Ureter (tissue), 1 donor: Measurements from ENCODE around the gene ZNF804A. TPM values are rescaled to one million over a fixed set of nuclear protein-coding genes. Genes with fewer than 3 reads are reported as not detected.
A peak's percentile ranks its signal among the peaks of the same experiment; 100 is the strongest.

Experiments
- DNase-seq: peaks from one replicate; pipeline ENCODE4 v3.0.0-alpha.2; 2020; ENCODE audit warnings: low spot score
- total RNA-seq: library from RNA; stranded (reverse); gene quantifications from one replicate; pipeline ENCODE4 v1.2.4, GENCODE V29; 2023
- donor health status: DM: yes; HTN: yes; CAD: no.

The ZNF804A gene
- total RNA-seq = 1.2 TPM

DNA sequence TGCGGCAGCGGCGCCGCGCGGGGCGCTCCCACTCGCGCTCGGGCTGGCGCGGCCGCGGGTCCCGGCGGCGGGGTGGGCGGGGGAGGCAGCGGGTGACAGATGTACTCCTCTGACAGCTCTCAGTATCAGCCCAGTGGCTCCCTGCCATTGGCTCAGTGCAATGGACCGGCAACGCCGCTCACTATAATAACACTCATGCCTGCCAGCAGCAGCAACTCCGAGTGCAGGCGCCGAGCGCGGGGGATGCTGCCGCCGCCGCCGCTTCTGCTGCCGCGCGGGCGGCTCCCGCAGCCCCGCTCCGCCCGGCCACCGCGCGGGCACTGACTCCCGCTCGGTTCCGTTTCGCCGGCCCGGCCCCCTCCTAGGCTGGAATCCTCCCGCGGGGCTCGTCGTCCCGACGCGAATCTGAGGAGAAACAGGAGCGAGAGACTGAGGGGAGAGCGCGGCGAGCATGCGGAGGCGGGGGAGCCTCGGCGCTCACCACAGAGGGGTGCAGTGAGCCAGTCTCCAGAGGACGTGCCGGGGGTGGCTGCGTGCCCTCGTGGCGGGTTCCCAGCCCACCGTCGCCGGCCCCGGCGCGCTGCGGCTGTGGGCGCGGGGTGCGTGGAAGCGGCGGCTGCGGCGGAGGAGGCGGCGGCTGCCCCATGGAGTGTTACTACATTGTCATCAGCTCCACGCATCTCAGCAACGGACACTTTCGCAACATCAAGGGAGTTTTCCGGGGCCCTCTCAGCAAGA lies at the start of gene ZNF804A:
TSS of gene ZNF804A (plus strand) at position 214 of the 738 bp plus-strand sequence. CDS start at position 645, 431 bp downstream.
- DNase-seq = peak; percentile 46

DNA sequence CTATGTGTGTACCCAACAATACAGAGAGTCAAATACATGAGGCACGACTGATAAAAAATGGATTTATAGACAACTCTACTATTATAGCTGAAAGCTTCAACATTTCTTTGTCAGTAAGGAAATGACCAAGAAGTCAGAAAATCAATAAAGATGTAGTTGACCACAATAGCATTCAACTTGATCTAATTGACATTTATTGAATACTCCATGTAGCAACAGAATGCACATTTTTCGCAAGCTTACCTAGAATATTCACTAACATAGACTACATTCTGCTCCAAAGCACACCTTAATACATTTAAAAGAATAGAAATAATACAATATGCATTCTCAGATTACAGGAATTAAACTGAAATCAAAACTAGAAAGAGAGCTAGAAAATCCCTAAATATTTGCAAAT lies 49.2 kb upstream of the ZNF804A start:
- DNase-seq = no peak

DNA sequence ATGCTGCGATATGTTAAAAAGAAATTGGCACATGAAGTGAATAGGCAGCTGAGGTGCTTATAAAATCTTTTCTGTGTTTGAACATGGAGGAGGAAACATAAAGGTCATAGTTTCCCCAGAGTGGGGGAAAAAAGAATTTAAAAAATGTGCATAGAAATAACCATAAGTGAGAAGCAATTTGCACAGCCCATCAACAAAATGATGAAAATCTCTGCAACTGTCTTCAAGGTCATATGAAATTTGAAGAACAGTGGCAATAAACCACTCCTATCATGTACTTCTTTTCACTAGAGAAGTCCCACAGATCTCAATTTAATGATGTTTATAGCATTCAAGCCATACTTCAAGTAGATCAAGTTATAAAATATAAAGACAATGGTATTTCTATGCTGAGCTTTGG lies 46.7 kb upstream of the ZNF804A start:
- DNase-seq = no peak

DNA sequence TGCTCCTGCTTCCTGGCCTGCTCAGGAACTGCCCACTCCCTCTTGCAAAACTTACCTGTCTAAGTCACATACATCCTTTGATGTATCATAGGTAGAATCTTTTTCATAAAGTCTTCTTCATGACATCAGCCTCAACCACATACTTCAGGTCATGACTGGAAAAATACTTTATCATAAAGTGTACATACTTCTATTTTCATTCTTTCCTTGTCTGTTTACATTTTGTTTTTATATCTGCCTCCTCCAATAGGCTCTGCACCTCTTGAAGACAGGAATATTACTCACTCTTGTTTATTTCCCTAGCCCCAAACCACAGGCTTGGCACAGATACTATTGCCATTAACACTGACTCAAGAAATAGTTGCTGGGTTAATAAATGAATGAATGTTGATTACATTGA lies 43.6 kb upstream of the ZNF804A start:
- no peak for DNase-seq

DNA sequence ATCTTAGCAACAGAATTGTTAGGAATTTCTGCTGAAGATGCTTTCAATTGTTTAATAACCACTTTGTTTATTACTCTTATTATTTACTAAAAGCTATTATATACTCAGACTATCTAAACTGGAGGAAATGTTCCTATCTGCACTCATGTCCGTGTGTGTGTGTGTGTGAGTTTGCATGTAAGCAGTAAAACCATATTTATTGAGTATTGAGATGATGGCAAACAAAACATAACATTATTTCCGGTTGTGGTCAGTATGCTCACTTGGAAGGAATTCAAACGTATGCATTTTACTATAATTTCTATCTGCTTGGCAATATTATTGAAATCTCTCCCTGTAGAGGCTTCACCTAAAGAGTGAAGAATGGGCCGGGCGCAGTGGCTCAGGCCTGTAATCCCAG lies 43.0 kb upstream of the ZNF804A start:
- DNase-seq = no peak

DNA sequence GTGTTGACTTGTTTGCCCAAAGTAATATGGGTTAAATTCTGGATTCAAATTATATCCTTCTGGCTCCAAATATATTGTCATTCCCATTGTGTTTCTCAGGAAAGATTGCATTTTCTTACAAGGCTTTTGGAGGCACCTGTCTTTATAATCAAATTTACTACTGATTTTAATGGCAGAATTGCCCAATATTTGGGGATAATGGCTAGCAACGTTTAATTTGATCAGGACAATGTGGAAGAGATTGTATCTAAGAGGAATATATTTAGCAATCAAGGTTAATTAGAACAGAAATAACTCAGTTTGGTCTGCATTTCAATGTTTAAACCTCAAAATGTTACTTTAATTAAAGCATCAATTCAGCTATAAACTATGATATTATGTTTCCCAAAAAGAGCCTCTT lies 41.7 kb upstream of the ZNF804A start:
- no peak for DNase-seq

DNA sequence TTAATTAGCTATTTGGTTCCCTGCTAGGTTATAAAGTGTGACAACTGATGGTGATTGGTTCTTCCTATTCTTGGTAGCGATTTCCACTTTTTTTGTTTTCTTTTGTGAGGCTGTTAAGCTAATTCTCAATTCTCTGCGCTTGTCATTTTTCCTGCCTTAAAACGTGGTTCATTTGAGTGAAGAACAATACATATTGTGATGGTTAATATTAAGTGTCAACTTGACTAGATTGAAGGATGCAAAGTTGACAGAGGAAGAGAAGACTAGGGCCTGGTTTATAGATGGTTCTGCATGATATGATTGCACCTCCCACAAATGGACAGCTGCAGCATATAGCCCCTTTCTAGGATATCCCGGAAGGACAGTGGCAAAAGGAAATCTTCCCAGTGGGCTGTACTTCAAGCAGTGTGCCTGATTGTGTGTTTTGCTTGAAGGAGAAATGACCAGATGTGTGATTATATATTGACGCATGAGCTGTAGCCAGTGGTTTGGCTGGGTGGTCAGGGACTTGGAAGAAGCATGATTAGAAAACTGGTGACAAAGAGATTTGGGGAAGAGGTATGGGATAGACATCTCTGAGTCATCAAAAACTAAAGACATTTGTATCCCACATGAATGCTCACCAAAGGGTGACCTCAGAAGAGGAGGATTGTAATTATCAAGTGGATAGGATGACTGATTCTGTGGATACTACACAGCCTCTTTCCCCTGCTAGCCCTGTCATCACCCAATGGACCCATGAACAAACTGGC lies 39.4 kb upstream of the ZNF804A start:
- no peak for DNase-seq

DNA sequence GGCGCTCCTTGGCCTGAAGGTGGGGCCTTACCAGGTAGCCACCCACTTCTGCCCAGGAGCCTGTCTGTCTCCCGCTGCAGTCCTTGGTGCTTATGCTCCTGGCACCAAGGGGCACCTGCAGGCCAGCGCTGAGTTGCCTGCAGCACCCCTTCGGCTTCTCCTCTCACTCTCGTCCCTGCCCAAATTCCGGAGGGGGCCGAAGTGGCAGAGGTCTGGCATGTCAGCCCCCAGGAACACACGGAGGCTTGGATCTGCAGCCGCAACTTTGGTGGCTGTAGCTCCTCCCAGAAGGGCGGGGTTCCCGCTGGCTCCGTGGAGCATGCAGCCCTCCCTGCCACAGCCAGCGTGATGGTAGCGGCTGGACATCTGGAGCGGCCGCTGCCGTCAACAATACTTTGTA lies 37.7 kb upstream of the ZNF804A start:
- no peak for DNase-seq

DNA sequence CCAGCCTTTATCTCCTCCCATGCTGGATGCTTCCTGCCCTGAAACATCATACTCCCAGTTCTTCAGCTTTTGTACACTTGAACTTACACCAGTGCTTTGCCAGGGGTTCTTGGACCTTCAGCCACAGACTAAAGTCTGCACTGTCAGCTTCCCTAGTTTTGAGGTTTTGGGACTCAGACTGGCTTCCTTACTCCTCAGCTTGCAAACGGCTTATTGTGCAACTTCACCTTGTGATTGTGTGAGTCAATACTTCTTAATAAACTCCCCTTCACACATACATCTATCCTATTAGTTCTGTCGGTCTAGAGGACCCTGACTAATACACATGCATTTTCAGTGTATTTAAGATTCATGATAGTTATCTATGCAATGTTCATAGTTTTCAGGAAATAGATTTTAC lies 35.8 kb upstream of the ZNF804A start:
- no peak for DNase-seq

DNA sequence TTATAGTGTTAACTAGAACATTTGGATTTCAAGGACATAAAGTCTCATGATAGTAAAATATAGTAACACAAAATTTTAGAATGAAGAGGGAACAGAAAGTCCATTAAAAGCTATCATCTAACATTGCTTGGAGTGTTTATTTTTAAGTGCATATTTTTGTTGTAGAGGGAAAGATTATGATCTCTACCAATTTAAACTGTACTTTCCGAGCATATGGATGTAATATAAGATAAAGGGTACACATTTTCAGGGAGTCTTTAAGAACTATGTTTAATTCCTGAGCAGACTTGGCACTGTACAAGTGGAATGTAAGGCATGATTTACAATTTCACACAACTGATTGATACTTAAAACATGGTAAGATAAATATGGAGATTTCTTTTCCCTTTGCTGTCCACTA lies 34.2 kb upstream of the ZNF804A start:
- no peak for DNase-seq

DNA sequence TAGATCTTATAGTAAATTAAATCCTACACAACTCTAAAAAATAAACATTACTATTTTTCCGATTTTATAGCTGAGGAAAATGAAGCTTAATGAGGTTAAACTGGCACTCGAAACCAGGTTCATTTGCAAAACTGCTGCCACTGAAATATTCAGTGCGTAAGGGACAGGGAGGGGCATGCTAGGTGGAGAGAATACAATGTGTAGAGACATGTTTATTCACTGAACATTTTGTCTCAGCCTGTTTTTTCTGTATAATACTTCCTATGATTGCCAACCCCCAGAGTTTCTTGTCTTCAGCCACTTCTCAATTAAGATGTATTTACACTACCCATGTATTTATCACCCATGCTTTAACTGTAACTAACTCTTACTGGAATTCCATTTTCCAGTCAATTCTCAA lies 31.6 kb upstream of the ZNF804A start:
- no peak for DNase-seq

DNA sequence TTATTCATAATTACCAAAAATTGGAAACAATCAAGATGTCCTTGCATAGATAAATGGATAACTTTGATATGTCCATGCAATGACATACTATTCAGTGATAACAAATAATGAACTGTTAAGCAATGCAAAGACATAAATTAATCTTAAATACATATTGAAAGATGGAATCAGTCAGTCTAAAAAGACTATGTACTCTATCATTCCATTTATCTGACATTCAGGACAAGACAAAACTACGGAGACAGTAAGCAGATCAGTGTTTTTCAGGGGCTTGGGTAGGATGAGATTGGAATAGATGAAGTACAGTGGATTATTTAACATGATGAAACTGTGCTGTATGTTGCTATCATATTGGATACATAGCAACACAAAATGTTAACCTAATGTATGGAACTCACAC lies 21.3 kb upstream of the ZNF804A start:
- no peak for DNase-seq

DNA sequence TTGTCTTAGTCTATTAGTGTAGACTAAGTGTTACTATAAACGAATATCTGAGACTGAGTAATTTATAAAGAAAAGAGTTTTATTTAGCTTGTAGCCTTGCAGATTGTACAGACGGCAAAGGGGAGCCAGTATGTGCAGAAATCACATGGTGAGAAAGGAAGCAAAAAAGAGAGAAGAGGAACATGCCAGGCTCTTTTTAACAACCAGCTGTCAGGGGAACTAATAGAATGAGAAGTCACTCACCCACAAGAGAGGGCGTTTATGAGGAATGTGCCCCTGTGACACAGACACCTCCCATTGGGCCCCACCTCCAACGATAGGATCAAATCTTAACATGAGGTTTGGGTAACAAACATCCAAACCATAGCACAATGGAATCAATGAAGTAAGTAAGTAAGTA lies 20.6 kb upstream of the ZNF804A start:
- no peak for DNase-seq

DNA sequence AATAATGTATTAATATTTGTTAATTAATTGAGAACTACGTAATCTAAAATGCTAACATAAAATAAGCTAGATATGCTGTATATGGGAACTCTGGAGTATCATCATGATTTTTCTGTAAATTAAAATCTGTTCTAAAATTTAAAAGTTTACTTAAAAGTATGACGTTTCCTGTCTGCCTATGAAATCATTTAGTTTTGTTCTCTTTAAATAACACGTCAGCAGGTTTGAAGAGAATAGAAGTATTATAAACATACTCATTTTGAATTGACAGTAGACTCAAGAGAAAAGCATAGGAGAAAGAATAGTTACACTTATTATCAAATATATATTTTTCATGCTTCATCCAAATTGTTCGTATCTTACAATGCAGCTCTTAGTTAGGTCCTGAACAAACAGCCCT lies 19.1 kb upstream of the ZNF804A start:
- no peak for DNase-seq

DNA sequence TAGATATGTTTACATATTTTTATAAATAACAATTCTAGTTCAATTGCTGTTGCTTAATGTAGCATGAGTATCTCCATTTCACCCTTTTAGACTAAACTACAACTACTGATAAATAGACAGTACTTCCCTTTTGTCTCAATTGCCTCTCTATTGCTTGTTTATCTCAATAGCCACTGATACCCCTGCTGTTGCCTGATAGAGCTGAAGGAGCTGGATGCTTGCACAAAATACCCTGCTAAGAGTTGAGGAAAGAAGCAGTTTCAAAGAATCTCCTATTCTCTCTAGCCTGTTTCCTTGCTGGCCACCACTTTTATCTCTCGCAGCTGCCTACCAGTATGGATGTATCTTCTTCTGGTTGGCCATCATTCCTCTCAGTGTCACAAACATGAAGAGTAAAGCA lies 16.9 kb upstream of the ZNF804A start:
- no peak for DNase-seq

DNA sequence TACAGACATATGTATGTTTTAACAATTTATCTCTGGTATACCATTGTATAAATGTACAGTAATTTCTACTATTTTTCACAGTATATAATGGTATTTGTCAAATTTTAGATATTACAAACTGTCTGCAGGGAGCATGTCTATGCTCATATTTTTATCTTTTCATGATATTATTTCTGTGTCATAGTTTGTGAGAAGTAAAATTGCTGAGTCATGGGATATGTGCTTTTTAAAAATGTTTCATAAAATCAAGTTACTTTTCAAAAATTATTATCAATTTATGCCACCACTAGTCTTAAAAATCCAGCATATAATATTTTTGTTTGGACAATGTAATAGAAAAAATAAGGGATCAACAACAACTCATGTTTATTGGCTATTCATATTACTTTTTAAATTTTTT lies 9.1 kb upstream of the ZNF804A start:
- DNase-seq = no peak

DNA sequence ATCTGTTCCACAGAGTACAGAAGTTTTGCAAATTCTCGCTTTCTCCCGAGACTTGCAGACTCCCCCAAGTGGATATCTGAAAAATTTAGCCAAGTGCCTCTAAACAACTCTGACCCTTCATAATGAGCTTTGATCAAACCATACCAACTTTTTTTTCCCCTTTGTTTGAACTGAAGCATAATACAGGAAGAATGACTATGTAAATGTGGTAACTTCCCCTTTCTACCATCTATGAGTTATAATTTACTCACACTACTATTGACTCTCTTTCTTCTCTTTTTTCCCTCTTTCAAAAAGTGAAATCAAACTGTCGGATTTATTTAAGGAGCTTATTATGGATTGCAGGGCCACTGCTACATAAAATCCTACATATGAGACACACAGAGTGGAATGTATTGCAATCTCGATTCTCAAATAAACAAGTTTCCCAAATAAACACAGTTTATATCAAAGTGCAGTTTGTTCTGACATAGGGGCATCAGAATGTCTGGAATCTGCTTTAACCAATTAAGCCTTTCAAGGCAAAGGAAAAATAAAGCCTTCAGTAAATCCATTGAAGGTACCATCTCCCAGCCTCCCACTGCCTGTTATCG lies 1.4 kb upstream of the ZNF804A start:
- DNase-seq = no peak

DNA sequence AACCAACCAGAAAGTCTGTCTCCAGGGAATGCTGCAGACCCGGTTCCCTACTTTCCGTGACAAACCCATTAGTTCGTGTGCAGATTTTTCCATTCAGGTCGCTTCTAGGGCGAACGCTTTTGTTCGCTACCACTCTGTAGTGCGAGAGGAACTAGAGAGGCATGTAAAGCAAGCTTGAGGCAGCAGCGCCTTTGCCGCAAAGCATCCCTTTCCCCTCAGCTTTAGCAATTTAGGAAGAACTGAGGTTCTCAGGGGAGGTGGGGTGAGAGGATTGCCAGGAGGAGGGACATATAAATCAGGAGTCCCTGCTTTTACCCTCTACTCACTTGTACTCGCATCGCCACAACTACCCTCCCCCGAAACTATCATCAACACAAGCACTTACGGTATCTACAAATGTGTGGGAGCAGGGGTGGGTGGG lies 748 bp upstream of the ZNF804A start:
- no peak for DNase-seq

DNA sequence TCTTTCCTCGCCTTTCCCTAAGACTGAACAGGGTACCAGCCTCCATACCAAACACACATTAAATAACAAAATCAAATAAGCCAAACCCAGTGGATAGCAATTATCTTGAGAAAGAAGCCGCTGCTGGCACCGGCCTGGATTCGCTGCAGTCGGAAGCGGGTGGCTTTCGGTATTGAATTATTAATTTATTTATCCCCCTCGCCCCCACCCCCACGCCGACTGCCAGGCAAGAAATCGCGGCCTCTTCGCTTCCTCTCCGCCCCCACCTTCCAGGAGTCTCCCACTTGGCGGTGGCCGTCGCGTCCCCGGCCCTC lies 370 bp upstream of the ZNF804A start:
- DNase-seq = peak; percentile 43

DNA sequence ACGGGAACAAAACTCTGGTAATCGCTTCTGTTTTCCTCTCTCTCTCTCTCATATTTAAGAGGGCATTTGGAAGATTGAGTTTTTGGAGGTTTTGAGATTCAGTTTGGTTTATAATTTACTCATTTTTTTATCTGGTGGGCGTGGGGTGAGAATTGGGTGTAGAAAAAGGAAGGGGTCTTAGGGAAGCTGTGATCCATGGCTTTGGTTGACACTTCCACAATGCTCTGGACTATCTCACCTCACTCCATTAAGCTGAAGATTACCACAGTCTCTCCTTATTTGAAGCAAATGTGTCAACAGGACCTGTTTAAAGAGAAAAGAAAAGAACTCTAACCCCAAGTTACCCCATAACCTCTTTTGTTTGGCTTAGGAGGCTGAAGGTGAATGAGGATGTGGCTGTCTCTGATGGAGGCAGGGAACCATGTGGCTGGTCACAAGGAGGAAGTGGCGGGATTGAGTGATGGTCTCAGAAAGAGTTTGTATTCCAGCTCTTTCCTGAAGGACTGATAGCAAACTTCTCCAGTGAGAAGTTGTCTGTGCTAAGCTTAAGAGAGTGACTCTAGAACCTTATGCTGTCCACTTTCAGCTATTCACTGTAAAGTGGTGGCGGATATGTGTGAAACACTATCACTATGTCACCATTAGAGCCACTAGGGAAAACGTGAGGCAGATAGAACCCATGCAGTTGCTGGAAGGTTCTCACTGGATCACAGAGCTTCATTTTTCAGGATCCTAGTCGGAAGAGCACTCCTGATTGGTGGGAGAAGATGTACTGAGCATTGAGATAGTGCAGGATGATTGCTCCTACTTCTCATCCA lies 934 bp downstream of the ZNF804A start:
- no peak for DNase-seq

DNA sequence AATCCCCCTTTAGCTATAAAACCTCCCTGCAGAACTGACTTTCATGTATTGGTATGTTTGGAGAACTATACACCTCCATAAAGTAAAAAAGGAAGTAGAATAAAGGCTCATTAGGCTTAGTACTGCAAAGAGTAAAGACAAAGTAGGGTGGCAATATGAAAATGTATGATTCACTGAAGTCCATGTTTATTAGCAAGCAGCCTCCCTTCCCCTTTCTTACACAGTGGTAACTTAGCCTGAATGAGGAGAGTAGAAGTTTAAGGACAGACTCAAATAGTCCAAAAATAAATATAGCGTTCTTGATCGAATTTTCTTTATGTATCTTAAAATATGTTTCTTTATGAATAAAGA lies 1.5 kb downstream of the ZNF804A start:
- no peak for DNase-seq

DNA sequence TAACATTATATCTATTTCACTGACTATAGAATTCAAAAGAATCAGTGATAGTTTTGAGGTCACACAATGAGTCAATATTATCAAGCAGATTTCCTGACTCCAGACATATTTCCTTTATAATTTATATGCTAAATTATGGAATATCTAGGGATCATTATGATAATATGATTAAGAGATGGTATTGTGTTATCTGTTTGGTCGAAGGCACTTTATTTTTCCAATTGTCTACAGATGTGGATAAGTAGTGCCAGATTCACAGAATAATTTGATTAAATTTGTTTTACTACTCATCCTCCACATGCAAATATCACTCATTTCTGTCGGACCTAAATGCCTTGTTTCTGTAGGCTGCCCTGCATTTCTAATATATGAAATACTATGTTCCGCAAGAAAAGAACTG lies 4.4 kb downstream of the ZNF804A start:
- no peak for DNase-seq

DNA sequence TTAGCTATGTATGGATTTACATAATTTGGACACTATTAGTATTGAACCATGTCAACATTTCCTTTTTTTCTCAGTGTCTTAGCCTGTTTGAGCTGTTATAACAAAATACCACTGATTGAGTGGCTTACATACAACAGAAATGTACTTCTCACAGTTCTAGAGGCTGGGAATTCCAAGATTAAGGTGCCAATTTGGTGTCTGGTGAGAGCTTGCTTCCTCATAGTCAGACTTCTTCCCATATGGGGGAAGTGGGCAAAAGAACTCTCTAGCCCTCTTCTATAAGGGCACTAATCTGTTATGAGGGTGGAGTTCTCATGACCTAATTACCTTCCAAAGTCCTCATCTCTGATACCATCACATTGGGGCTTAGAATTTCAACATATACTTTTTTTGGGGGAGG lies 12.6 kb downstream of the ZNF804A start:
- no peak for DNase-seq
